ENCODE results near the gene KLF16.

KLF16 gene

GRCh38 chr19:1819341-1820255, 43.8 kb downstream of the KLF16 start:
- Histone ChIP-seq H2AFZ (ENCODE audit: low read depth, low read length) (no peak overlapping the region), H3K36me3 (ENCODE audit: insufficient read depth, low read length) (peaks cover 54% of the 10 kb centered on the region), H3K9me3 (ENCODE audit: low read length) (no peaks in the 10 kb centered on the region), H3K27me3 (ENCODE audit: insufficient read depth, low read length) (no peaks in the 10 kb centered on the region), H3K4me3 (ENCODE audit: low read length) (no peak overlapping the region), H3K4me1 (ENCODE audit: insufficient read depth, low read length) (no peaks in the 10 kb centered on the region)

GRCh38 chr19:1818549-1819195, 44.7 kb downstream of the KLF16 start:
- Histone ChIP-seq H3K27me3 (ENCODE audit: insufficient read depth, low read length) (no peaks in the 10 kb centered on the region), H2AFZ (ENCODE audit: low read depth, low read length) (no peak overlapping the region), H3K9me3 (ENCODE audit: low read length) (no peaks in the 10 kb centered on the region), H3K36me3 (ENCODE audit: insufficient read depth, low read length) (peaks cover 49% of the 10 kb centered on the region), H3K4me3 (ENCODE audit: low read length) (no peak overlapping the region), H3K4me1 (ENCODE audit: insufficient read depth, low read length) (no peaks in the 10 kb centered on the region)

- H3K36me3 ChIP-seq (ENCODE audit: insufficient read depth, low read length), result peaks cover 49% of the 10 kb centered on the region
Observed at GRCh38 chr19:1817553-1818179, 45.7 kb downstream of the KLF16 start.

GRCh38 chr19:1816530-1817298, 46.7 kb downstream of the KLF16 start:
- no peaks in the 10 kb centered on the region for H3K9me3 ChIP-seq (ENCODE audit: low read length)
- H3K4me3 ChIP-seq (ENCODE audit: low read length), result no peak overlapping the region
- H3K27me3 ChIP-seq (ENCODE audit: insufficient read depth, low read length), result no peaks in the 10 kb centered on the region
- no peak overlapping the region for H2AFZ ChIP-seq (ENCODE audit: low read depth, low read length)
- peaks cover 39% of the 10 kb centered on the region for H3K36me3 ChIP-seq (ENCODE audit: insufficient read depth, low read length)
- H3K4me1 ChIP-seq (ENCODE audit: insufficient read depth, low read length), result peaks cover 11% of the 10 kb centered on the region

More at GRCh38 chr19:1817553-1818179, 45.7 kb downstream of the KLF16 start:
- no peaks in the 10 kb centered on the region for H3K9me3 ChIP-seq (ENCODE audit: low read length)
- peaks cover 9% of the 10 kb centered on the region for H3K4me1 ChIP-seq (ENCODE audit: insufficient read depth, low read length)
- H3K27me3 ChIP-seq (ENCODE audit: insufficient read depth, low read length), result no peaks in the 10 kb centered on the region
- H2AFZ ChIP-seq (ENCODE audit: low read depth, low read length), result no peak overlapping the region
- H3K4me3 ChIP-seq (ENCODE audit: low read length), result no peak overlapping the region

- H3K36me3 ChIP-seq (ENCODE audit: insufficient read depth, low read length), result peaks cover 39% of the 10 kb centered on the region
- H3K4me3 ChIP-seq (ENCODE audit: low read length), result no peak overlapping the region
- no peak overlapping the region for H2AFZ ChIP-seq (ENCODE audit: low read depth, low read length)
- H3K27me3 ChIP-seq (ENCODE audit: insufficient read depth, low read length), result no peaks in the 10 kb centered on the region
- H3K9me3 ChIP-seq (ENCODE audit: low read length), result no peaks in the 10 kb centered on the region
- H3K4me1 ChIP-seq (ENCODE audit: insufficient read depth, low read length), result peaks cover 11% of the 10 kb centered on the region
Observed at GRCh38 chr19:1815605-1816529, 47.5 kb downstream of the KLF16 start.

- peaks cover 11% of the 10 kb centered on the region for H3K4me1 ChIP-seq (ENCODE audit: insufficient read depth, low read length)
- H3K9me3 ChIP-seq (ENCODE audit: low read length), result no peaks in the 10 kb centered on the region
- peaks cover 33% of the 10 kb centered on the region for H3K36me3 ChIP-seq (ENCODE audit: insufficient read depth, low read length)
- H3K4me3 ChIP-seq (ENCODE audit: low read length), result no peak overlapping the region
- no peaks in the 10 kb centered on the region for H3K27me3 ChIP-seq (ENCODE audit: insufficient read depth, low read length)
- no peak overlapping the region for H2AFZ ChIP-seq (ENCODE audit: low read depth, low read length)
Observed at GRCh38 chr19:1814833-1815604, 48.4 kb downstream of the KLF16 start.

GRCh38 chr19:1814391-1814790, 49.0 kb downstream of the KLF16 start:
- Histone ChIP-seq H3K27me3 (ENCODE audit: insufficient read depth, low read length) (no peaks in the 10 kb centered on the region), H2AFZ (ENCODE audit: low read depth, low read length) (no peak overlapping the region), H3K4me1 (ENCODE audit: insufficient read depth, low read length) (peaks cover 11% of the 10 kb centered on the region), H3K36me3 (ENCODE audit: insufficient read depth, low read length) (peaks cover 30% of the 10 kb centered on the region), H3K9me3 (ENCODE audit: low read length) (no peaks in the 10 kb centered on the region), H3K4me3 (ENCODE audit: low read length) (no peak overlapping the region)

- Histone ChIP-seq H3K36me3 (ENCODE audit: insufficient read depth, low read length) (peaks cover 25% of the 10 kb centered on the region), H2AFZ (ENCODE audit: low read depth, low read length) (peak overlapping the region; percentile 7), H3K27me3 (ENCODE audit: insufficient read depth, low read length) (no peaks in the 10 kb centered on the region), H3K4me3 (ENCODE audit: low read length) (peak overlapping the region; percentile 55), H3K9me3 (ENCODE audit: low read length) (no peaks in the 10 kb centered on the region), H3K4me1 (ENCODE audit: insufficient read depth, low read length) (peaks cover 11% of the 10 kb centered on the region)
Observed at GRCh38 chr19:1813192-1814182, 49.9 kb downstream of the KLF16 start.

GRCh38 chr19:1812426-1813191, 50.8 kb downstream of the KLF16 start:
- H3K4me3 ChIP-seq (ENCODE audit: low read length), result peak overlapping the region; percentile 55

GRCh38 chr19:1811942-1812425, 51.4 kb downstream of the KLF16 start, which contains the start of gene ATP8B3:
TSS of gene ATP8B3 (minus strand) at chr19:1812276. CDS start at chr19:1811736, 540 bp downstream.
- Histone ChIP-seq H3K4me3 (ENCODE audit: low read length) (peak within 1 kb of the TSS; percentile 55), H3K36me3 (ENCODE audit: insufficient read depth, low read length) (peaks cover 12% of the 10 kb centered on the region), H2AFZ (ENCODE audit: low read depth, low read length) (peak within 1 kb of the TSS; percentile 7), H3K27me3 (ENCODE audit: insufficient read depth, low read length) (no peaks in the 10 kb centered on the region), H3K4me1 (ENCODE audit: insufficient read depth, low read length) (peaks cover 11% of the 10 kb centered on the region), H3K9me3 (ENCODE audit: low read length) (no peaks in the 10 kb centered on the region)

More at GRCh38 chr19:1812426-1813191, 50.8 kb downstream of the KLF16 start:
- peaks cover 17% of the 10 kb centered on the region for H3K36me3 ChIP-seq (ENCODE audit: insufficient read depth, low read length)
- peak overlapping the region; percentile 7 for H2AFZ ChIP-seq (ENCODE audit: low read depth, low read length)
- no peaks in the 10 kb centered on the region for H3K9me3 ChIP-seq (ENCODE audit: low read length)
- H3K4me1 ChIP-seq (ENCODE audit: insufficient read depth, low read length), result peaks cover 11% of the 10 kb centered on the region
- no peaks in the 10 kb centered on the region for H3K27me3 ChIP-seq (ENCODE audit: insufficient read depth, low read length)
